OCI-M1 (cell line): Measurements from ENCODE around the gene ZNF594.
"Not testable (repeated sequence)": the region's sequence is repeated elsewhere in the genome, so short reads cannot be mapped to it uniquely, and the experiment has no call there.

Source experiments
- DNase-seq: peaks from one replicate; lab custom pipeline; 2025; lab: John Stamatoyannopoulos, UW

Gene ZNF594

DNA sequence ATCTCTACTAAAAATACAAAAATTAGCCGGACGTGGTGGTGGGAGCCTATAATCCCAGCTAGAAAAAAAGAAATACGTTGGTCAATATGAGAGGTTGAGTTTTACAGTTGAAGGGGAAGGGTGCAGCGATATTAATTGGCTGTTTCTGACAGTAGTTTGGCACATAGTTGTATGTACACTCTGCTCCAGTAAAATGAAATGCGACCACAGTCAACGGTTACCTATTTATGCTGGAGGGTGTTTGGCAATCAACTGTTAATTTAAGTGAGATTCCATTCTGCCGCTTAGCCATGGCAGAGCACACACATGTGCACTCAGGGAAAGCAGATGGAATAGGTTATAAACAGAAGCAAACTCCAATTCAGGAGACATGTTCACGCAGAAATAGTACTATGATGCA, 9.3 kb upstream of the ZNF594 start:
- no peak for DNase-seq

GRCh38 chr17:5200360-5200759, 8.7 kb upstream of the ZNF594 start:
- DNase-seq: no peak

GRCh38 chr17:5198472-5198871, 6.8 kb upstream of the ZNF594 start:
- DNase-seq: no peak

DNA sequence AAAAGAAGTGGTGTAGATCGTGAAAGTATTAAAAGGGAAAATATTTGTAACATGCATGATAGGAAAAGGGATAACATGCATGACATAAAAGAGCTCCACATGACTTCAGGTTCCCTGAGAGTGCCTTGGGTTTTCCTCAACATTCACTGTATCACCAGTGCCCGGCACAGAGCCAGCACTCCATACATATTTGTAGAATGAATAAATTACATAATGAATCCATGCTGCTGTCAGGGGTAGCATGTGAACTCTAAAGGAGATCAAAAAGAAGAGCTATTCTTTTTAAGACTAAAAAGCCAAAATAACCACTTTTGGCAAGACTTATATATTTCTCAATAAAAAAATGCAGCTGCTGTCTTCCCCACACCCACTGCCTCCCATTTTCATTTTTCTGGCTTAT, 2.7 kb upstream of the ZNF594 start:
- DNase-seq: no peak

DNA sequence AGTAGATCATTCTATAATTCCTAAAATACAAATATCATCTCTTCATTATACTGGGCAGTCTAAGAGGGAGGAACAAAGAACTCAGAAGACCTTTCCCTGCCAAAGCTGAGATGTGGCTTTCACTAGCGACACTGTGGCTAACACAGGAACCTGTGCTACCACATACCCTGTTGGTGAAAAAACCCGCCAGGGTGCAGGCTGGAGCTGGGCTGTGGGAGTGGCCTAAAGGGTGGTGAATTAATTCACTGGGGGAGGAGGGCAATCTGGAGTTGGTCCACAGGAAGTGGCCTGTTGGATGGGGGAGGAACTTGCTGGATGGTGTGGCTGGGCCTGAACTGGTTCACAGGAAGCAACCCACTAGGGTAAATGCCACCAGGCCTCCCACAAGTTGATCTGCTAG, 7.4 kb downstream of the ZNF594 start:
- DNase-seq: no peak

DNA sequence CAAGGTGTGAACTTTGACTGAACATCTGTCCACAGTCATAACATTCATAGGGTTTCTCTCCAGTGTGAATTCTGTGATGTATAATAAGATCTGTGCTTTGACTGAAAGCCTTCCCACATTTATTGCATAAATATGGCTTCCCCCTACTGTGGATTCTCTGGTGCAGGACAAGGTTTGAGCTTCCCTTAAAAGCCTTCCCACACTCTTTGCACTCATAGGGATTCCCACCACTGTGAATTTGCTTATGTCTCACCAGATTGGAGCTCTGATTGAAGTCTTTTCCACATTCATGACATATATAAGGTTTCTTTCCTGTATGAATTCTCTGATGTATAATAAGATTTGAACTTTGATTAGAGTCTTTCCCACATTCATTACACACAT, 8.3 kb downstream of the ZNF594 start:
- DNase-seq: no peak

DNA sequence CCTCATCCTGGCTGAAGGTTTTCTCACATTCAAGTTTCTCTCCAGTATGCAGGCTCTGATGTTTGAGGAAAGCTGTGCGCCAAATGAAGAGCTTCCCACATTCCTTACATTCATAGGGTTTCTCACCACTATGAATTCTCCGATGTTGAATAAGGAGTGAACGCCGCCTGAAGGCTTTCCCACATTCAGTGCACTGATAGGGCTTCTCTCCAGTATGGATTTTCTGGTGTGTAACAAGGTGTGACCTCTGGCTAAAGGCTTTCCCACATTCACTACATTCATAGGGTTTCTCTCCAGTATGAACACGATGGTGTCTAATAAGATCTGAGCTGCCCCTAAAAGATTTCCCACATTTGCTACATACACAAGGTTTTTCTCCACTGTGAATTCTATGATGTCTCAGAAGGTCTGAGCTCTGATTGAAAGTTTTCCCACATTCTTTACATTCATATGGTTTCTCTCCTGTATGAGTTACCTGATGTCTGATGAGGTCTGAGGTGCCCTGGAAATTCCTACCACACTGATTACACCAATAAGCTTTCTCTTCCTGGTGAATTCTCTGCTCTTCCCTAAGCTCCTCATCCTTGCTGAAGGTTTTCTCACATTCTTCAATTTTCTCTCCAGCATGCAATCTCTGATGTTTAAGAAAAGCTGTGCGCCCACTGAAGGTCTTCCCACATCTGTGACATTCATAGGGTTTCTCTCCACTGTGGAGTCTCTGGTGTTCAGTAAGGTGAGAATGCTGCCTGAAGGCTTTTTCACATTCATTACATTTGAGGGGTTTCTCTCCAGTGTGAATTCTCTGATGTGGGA, 8.9 kb downstream of the ZNF594 start:
- DNase-seq: no peak

DNA sequence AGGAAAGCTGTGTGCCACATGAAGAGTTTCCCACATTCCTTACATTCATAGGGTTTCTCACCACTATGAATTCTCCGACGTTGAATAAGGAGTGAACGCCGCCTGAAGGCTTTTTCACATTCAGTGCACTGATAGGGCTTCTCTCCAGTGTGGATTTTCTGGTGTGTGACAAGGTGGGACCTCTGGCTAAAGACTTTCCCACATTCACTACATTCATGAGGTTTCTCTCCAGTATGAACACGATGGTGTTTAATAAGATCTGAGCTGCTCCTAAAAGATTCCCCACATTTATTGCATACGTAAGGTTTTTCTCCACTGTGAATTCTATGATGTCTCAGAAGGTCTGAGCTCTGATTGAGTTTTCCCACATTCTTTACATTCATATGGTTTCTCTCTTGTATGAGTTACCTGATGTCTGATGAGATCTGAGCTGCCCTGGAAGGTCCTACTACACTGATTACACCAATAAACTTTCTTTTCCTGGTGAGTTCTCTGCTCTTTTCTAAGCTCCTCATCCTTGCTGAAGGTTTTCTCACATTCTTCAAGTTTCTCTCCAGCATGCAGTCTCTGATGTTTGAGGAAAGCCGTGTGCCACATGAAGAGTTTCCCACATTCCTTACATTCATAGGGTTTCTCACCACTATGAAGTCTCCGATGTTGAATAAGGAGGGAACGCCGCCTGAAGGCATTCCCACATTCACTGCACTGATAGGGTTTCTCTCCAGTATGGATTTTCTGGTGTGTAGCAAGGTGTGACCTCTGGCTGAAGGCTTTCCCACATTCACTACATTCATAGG, 10.0 kb downstream of the ZNF594 start:
- peak; percentile 36 for DNase-seq

- no peak for DNase-seq
These were observed 12.7 kb downstream of the ZNF594 start for GRCh38 chr17:5179003-5179402.

- not testable (repeated sequence) for DNase-seq
These were observed 16.6 kb downstream of the ZNF594 start for GRCh38 chr17:5175027-5175426.

DNA sequence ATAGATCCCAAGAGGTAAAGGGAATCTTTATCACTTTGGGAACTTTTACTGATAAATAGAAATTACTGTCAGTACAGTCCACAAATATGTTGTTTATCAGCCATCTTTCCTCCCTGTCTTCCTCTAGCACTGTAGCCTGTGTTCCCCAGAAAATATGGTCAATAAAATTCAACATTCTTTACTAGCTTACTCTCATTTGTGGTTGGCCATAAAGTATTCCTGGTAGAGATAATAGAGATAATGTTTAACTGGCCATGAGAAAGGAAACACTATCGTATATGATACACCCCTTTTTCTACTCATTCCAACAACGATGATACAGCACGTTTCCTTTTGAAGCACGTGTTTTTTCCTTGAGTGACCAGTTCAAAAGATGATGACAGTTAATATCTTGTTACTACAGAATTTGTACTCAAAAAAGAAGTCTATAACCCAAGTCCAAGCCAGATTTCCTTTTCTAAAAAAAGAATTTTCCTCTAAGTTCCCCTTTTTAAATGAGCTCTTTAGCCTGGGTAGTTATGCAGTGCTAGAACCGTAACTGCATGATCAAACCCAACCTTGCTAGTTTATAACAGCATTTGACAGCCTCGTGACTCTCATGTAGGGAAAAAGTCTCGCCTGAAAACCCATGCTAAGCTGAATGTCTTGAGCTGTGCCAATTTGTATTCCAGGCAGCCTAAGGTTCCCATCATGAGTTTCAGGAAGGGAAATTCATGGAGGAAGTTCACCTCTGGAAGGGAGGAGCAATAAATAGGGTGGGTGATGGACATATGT, 25.7 kb downstream of the ZNF594 start:
- DNase-seq: peak; percentile 70

DNA sequence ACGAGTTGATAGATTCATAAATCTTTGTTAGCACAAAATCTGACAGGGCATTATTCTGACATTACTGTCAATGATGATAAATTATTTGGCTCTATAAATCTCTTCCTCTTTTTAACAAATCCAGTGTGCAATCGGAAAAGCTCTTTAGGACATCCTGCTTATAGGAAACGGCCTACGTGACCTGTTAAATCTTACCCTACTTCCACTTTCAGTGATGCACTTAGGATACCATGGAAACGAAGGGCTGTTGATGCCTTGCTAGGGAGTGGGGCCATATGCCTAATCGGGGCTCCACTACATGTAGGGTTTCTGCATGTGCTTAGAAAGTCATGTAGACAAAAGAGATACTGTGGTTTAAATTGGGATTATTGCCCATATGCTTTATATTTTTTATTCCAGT, 27.2 kb downstream of the ZNF594 start:
- no peak for DNase-seq

- DNase-seq: not testable (repeated sequence)
These were observed 29.9 kb downstream of the ZNF594 start for GRCh38 chr17:5161793-5162192.

GRCh38 chr17:5160702-5161101, 31.0 kb downstream of the ZNF594 start:
- not testable (repeated sequence) for DNase-seq

DNA sequence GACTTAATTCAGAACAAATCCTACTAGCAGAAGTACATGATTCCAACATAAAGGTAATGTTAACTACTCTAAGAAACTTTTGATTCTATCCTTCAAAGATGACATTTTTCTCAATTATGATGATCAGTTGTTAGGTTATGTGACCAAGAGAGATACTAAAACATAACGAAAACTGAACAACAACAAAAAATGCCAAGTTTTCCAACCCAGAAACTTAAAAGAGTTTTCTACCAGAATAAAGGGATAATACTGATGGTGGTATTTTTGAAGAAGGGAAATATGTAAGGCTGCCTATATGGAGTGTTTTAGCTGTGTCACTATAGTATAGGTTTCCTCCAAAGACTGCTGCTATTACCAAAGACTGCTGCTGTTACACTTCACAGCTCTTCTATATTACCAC, 45.5 kb downstream of the ZNF594 start:
- not testable (repeated sequence) for DNase-seq

DNA sequence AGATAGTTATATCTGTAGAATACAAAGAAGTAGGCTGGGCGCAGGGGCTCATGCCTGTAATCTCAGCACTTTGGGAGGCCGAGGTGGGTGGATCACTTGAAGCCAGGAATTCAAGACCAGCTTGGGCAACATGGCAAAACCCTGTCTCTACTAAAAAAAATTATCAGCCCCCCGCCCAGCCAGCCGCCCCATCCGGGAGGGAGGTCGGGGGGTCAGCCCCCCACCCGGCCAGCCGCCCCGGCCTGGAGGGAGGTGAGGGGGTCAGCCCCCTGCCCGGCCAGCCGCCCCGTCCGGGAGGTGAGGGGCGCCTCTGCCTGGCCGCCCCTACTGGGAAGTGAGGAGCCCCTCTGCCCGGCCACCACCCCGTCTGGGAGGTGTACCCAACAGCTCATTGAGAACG, 48.8 kb downstream of the ZNF594 start:
- not testable (repeated sequence) for DNase-seq

DNA sequence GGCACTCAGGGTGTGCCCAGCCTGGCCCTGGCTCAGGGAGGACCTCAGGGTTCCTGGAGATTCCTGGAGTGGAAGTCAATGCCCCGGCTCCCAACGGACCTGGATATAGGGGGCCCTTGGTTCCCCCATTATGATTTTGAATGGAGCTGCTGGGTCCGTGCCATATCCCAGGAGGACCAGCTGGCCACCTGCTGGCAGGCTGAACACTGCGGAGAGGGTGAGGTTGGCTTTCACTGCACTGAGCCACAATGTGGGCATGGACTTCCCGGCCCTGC, 52.3 kb downstream of the ZNF594 start:
- DNase-seq: no peak

GRCh38 chr17:5138616-5139457, 52.8 kb downstream of the ZNF594 start:
- no peak for DNase-seq

DNA sequence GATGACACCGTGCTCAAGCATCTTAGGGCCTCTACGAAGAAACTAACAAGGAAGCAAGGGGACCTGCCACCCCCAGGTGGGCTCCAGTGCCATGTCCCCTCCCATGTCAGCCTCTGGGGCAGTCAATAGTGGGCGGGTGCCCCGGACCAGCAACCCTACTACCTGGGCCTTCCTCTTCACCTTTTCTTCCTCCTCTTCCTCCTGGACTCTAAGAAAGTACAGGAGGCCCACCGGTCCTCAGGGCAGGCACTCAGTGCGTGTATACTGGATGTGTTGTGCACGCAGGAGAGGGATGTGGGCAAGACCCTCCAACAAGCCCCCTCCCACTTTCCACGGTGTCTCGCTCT, 53.5 kb downstream of the ZNF594 start:
- not testable (repeated sequence) for DNase-seq

GRCh38 chr17:5137511-5138197, 54.0 kb downstream of the ZNF594 start:
- DNase-seq: not testable (repeated sequence)
